GM12801 (cell line): Measurements from ENCODE around the gene TFR2.

ENCODE experiments used
- TF ChIP-seq, protein P1 (sequence below): IDR thresholded peaks from one replicate; pipeline ENCODE4 v1.5.1; 2011; ENCODE audit warnings: control low read depth; ENCODE audit not compliant: insufficient read length; ENCODE audit errors: extremely low read depth

The TFR2 gene

DNA sequence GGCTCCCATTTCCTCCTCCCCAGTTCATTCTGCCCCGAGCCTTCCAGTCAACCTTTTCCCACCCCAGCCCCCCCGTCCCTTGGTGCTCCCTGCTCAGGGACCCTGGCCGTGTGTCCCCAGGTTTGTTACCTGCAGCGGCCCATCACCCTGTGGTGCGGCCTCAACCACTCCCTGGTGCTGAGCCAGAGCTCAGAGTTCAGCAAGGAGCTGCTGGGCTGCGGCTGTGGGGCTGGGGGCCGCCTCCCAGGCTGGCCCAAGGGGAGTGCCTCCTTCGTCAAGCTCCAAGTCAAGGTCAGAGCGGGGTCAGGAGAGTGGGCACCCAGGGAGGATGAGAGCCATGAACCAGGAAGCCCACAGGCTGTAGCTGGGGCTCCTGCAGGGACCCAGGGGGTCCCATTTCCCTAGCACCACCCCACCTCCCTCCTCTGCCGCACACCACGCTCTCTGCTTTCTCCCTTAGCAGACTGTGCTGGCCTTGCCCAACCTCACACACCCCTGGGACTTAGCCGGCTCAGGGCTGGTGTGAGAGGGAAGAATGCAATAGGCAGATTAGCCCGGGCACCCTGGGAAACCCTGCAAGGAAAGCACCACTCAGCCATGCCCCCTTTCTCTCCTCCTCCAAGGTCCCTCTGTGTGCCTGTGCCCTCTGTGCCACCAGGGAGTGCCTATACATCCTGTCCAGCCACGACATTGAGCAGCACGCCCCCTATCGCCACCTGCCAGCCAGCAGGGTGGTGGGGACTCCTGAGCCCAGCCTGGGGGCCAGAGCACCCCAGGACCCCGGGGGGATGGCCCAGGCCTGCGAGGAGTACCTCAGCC lies 41.2 kb downstream of the TFR2 start:
- TF ChIP-seq, protein P1, sequence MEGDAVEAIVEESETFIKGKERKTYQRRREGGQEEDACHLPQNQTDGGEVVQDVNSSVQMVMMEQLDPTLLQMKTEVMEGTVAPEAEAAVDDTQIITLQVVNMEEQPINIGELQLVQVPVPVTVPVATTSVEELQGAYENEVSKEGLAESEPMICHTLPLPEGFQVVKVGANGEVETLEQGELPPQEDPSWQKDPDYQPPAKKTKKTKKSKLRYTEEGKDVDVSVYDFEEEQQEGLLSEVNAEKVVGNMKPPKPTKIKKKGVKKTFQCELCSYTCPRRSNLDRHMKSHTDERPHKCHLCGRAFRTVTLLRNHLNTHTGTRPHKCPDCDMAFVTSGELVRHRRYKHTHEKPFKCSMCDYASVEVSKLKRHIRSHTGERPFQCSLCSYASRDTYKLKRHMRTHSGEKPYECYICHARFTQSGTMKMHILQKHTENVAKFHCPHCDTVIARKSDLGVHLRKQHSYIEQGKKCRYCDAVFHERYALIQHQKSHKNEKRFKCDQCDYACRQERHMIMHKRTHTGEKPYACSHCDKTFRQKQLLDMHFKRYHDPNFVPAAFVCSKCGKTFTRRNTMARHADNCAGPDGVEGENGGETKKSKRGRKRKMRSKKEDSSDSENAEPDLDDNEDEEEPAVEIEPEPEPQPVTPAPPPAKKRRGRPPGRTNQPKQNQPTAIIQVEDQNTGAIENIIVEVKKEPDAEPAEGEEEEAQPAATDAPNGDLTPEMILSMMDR, result no peak

DNA sequence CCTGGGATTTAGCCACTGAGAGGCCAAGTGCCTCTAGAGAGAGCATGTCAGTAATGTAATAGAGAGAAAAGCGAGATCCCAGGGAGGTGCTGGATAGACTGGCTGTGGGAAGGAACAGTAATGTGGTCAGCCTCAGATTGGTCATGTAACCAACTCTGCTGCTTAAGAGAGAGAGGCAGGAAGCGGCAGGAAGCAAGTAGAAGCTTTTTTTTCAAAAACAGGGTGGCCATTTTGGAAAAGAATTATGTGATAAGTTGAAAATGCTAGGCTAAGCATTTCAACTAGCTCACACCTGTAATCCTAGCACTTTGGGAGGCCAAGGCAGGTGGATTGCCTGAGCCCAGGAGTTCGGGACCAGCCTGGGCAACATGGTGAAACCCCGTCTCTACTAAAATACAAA lies 42.9 kb downstream of the TFR2 start:
- TF ChIP-seq, protein P1, result no peak

DNA sequence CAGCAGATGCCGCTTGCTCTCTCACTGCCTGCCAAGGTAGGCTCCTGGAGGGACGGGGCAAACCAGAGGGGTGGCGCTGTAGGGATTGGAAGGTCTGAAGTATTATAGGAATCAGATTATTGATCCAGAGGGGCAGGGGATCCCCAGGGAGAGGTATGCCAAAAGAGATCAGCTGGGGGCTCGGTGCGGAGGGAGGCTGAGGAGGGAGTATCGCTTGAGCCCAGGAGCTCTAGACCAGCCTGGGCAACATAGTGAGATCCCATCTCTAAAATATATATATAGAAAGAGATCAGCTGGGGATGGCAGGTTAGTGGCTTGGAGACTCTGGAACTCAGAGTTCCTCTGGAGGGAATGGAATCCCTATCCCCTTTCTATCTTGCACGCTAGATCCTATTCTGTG lies 46.2 kb downstream of the TFR2 start:
- TF ChIP-seq, protein P1, result no peak

DNA sequence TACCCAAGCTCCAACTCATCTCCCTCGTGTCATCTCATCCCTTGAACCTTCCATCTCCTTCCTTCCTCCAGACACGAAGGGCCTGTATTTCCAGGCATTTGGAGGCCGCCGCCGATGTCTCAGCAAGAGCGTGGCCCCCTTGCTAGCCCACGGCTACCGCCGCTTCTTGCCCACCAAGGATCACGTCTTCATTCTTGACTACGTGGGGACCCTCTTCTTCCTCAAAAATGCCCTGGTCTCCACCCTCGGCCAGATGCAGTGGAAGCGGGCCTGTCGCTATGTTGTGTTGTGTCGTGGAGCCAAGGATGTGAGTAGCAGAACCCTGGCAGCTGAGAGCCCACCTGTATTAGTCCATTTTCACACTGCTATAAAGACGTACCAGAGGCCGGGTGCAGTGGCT lies 49.8 kb downstream of the TFR2 start:
- TF ChIP-seq, protein P1, result no peak

DNA sequence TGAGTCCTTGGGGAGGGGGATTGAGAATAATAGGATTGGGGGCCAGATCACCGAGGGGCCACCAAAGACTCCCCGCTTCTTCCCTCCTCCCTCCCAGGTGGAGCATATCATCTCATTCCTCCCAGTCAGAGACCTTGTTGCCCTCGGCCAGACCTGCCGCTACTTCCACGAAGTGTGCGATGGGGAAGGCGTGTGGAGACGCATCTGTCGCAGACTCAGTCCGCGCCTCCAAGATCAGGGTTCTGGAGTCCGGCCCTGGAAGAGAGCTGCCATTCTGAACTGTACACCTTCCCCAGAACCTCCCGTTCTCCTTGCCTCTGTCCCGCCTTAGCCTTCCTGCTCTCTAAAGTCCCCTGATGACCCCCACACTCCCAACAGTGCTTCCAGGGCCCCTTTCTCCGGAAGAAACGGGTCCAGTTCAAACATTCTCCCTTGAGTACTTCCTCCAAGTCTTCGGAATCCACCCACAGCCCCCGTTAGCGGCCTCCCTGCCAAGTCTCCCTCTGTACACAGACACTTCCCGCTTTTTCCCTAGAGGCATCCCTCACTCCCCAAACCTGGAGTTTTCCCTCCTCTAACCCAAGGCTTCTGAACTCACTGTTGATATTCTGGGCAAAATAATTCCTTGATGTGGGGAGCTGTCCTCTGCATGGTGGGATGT lies 51.1 kb downstream of the TFR2 start:
- TF ChIP-seq, protein P1, result no peak

DNA sequence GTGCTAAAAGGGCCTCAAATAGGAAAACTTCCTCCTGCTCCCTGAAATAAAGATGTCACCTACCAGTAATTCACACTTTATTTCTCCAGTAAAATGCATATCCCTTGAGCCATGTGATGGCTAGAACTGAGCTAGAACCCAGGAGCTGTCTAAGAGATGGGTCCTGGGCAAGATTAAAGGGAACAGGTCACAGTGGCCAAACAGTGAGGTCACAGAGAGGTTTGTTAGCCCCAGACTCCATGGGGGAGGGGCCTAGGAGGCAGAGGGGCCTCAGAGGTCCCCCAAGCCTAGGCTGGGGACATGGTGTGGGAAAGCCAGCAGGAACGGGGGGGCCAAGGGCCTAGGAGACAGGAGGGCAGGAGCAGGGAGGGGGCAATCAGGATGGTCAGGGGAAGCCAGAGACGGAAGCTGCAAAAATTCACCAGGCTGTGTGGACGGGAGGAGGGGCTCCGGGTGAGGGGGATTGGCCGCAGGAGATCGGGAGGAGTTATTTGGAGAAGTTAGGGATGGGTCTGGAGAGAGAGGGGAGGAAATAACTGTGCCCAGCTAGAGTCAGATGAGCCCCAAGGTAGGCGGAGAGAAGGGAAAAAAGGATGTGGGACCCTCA lies 51.9 kb downstream of the TFR2 start:
- TF ChIP-seq, protein P1, result no peak

DNA sequence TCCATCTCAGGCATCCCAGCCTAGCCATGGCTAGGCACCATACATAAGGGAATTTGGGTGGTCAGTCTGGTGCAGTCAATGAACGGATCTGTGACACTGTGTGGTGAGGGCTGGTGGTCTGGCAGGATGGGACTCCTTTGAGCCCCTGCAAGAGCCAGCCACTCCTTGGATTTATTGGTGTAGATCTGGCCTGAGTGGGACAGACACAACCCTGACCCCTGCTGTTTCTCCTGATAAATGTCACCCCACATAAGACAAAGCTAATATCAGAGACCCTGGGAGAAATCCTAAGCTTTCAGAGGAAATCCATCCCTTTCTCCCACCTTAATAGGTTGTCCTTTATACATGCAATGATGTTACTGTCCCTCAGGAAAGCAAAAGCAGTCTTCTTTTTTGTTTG lies 52.9 kb downstream of the TFR2 start:
- TF ChIP-seq, protein P1, result no peak
